H1 (cell line): ENCODE measurements around the gene CFAP100.

Experiments
- ASH2L ChIP-seq: fragments of 200-600, 300-600 bp; sonication (generic); IDR thresholded peaks from one replicate; pipeline ENCODE4 v1.7.1; 2017; ENCODE audit warnings: low read length
- CTBP2 ChIP-seq: IDR thresholded peaks from 2 replicates; pipeline ENCODE4 v1.7.0; 2011; ENCODE audit warnings: borderline replicate concordance, mild to moderate bottlenecking, moderate library complexity, mixed read lengths, low read length; ENCODE audit not compliant: insufficient read depth, insufficient read length
- CTCF ChIP-seq, 3 experiments: IDR thresholded peaks; 1 replicate in 2 of 3; 2 replicates in 1 of 3; pipeline versions ENCODE4 v1.5.1 to v1.6.1; 2011; ENCODE audit warnings: low read length in 3 of 3, mild to moderate bottlenecking in 3 of 3, inconsistent platforms in 2 of 3, low read depth in 1 of 3, moderate library complexity in 1 of 3; ENCODE audit not compliant: insufficient read depth in 1 of 3; ENCODE audit errors: control extremely low read depth in 1 of 3
- E2F6 ChIP-seq: IDR thresholded peaks from 2 replicates; pipeline ENCODE4 v1.6.1; 2012; ENCODE audit warnings: inconsistent platforms
- EZH2 ChIP-seq: fragments of 200-600 bp; sonication (generic); IDR thresholded peaks from 2 replicates; pipeline ENCODE4 v1.7.1; 2012; ENCODE audit warnings: low read depth, mild to moderate bottlenecking, moderate library complexity, low read length, inconsistent platforms; ENCODE audit not compliant: severe bottlenecking
- GABPA ChIP-seq: IDR thresholded peaks from 2 replicates; pipeline ENCODE4 v1.6.1; 2011; ENCODE audit warnings: mild to moderate bottlenecking, low read length, moderate library complexity, borderline replicate concordance; ENCODE audit not compliant: insufficient read depth
- GTF2F1 ChIP-seq: IDR thresholded peaks from 2 replicates; pipeline ENCODE4 v1.6.1; 2012; ENCODE audit warnings: low read depth, low read length, improper control_type of control experiment, borderline replicate concordance
- JUND ChIP-seq: IDR thresholded peaks from 2 replicates; pipeline ENCODE4 v1.6.1; 2011; ENCODE audit warnings: mild to moderate bottlenecking, improper control_type of control experiment, low read length
- POLR2A ChIP-seq, 2 experiments: IDR thresholded peaks; 1 replicate in 1 of 2; 2 replicates in 1 of 2; pipeline ENCODE4 v1.6.1; 2011; ENCODE audit warnings: low read depth in 2 of 2, low read length in 2 of 2, mild to moderate bottlenecking in 2 of 2; ENCODE audit errors: control extremely low read depth in 1 of 2
- POLR2AphosphoS5 ChIP-seq: IDR thresholded peaks from 2 replicates; pipeline ENCODE4 v1.6.1; 2011; ENCODE audit warnings: low read depth, low read length
- RAD21 ChIP-seq, 2 experiments: IDR thresholded peaks in 1 of 2; conservative IDR thresholded peaks in 1 of 2; 2 replicates each; pipeline ENCODE4 v1.6.1; 2011; ENCODE audit warnings: low read depth in 2 of 2, low read length in 2 of 2, improper control_type of control experiment in 1 of 2, inconsistent platforms in 1 of 2, mild to moderate bottlenecking in 1 of 2, moderate library complexity in 1 of 2
- SIN3A ChIP-seq, 2 experiments: IDR thresholded peaks in 1 of 2; conservative IDR thresholded peaks in 1 of 2; 2 replicates each; pipeline ENCODE4 v1.6.1; 2011 to 2012; ENCODE audit warnings: low read length in 2 of 2, improper control_type of control experiment in 1 of 2, low read depth in 1 of 2, mild to moderate bottlenecking in 1 of 2
- USF2 ChIP-seq: IDR thresholded peaks from 2 replicates; pipeline ENCODE4 v1.6.1; 2011; ENCODE audit warnings: low read length, improper control_type of control experiment

- TF ChIP-seq POLR2AphosphoS5: no peak
- TF ChIP-seq E2F6: no peak
- TF ChIP-seq EZH2: no peak
- no peak for TF ChIP-seq CTCF (IDR thresholded peaks at IDR 0.05; ENCODE audit: control extremely low read depth in 1 of 3, insufficient read depth in 1 of 3, low read depth in 1 of 3, low read length in 3 of 3)
- no peak for TF ChIP-seq POLR2A (IDR thresholded peaks at IDR 0.05; ENCODE audit: control extremely low read depth in 1 of 2, low read depth in 2 of 2, low read length in 2 of 2)
- TF ChIP-seq JUND: no peak
- no peak for TF ChIP-seq RAD21 (IDR thresholded peaks at IDR 0.05 in 1 of 2, conservative IDR thresholded peaks at IDR 0.05 in 1 of 2; ENCODE audit: low read depth in 2 of 2, low read length in 2 of 2)
- no peak for TF ChIP-seq CTBP2
- TF ChIP-seq USF2: no peak
- no peak for TF ChIP-seq GABPA
- TF ChIP-seq GTF2F1: no peak
- TF ChIP-seq SIN3A (conservative IDR thresholded peaks at IDR 0.05 in 1 of 2, IDR thresholded peaks at IDR 0.05 in 1 of 2; ENCODE audit: low read depth in 1 of 2, low read length in 2 of 2): no peak
- no peak for TF ChIP-seq ASH2L
These were observed 21.5 kb upstream of the CFAP100 start for GRCh38 chr3:126373146-126373613.
